Right lobe of liver (tissue), 4 donors: Measurements from ENCODE around the gene CLTB.

Experiments
- CTCF ChIP-seq, 4 donors: fragments of 200-600 bp in 3 of 4; fragments of 450-650 bp in 1 of 4; IDR thresholded peaks; one replicate each; pipeline versions ENCODE4 v1.5.1 to v1.8.0; 2016 to 2022; ENCODE audit warnings: antibody characterized with exemption in 4 of 4, mild to moderate bottlenecking in 2 of 4
- POLR2A ChIP-seq: fragments of 450-650 bp; IDR thresholded peaks from one replicate; pipeline ENCODE4 v1.6.1; 2017; ENCODE audit warnings: antibody characterized with exemption, mild to moderate bottlenecking
- donor health status: DM: no; HTN: no; CAD: no.
- donor health status: DM: no; HTN: no; CAD: no.
- donor health status: DM: no; HTN: yes; CAD: no.

- no peak for TF ChIP-seq CTCF (IDR thresholded peaks at IDR 0.05)
- no peak for TF ChIP-seq POLR2A
These were observed 30.7 kb upstream of the CLTB start for GRCh38 chr5:176446884-176447590.
